HG03354 (cell line): Measurements from ENCODE around the gene MLPH.

Source experiments
- ATAC-seq: cut with Tn5 transposase; IDR thresholded peaks from one replicate; pipeline ENCODE4 v1.9.1; 2021; ENCODE audit warnings: mild to moderate bottlenecking; ENCODE audit not compliant: unreplicated experiment, poor library complexity, severe bottlenecking

MLPH gene

GRCh38 chr2:237486819-237487448 lies at the start of gene MLPH:
TSS of gene MLPH (plus strand) at chr2:237487251. CDS start at chr2:237493427, 6,176 bp downstream.
- no peak for ATAC-seq

DNA sequence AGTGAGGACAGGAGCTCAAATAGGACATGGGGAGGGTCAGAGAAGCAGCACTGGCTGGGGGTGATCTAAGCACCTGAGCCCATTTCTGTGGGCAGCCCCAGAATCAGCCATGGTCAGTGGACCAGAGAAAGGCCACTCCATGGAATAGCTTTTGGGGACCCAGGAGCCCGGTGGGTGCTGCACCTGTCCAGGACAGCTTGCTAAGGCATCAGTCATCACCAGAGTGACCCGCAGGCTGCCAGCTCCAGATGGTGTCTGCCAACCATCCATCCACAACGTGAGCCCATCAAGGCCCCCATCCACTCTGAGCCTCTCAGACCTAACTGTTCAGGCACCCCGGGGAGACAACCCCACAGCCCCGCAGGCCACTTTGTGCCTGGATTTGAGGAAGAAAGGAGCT lies 49.5 kb upstream of the MLPH start:
- ATAC-seq = no peak

GRCh38 chr2:237438080-237438940 lies 48.7 kb upstream of the MLPH start:
- no peak for ATAC-seq

GRCh38 chr2:237440819-237441281 lies 46.2 kb upstream of the MLPH start:
- no peak for ATAC-seq

DNA sequence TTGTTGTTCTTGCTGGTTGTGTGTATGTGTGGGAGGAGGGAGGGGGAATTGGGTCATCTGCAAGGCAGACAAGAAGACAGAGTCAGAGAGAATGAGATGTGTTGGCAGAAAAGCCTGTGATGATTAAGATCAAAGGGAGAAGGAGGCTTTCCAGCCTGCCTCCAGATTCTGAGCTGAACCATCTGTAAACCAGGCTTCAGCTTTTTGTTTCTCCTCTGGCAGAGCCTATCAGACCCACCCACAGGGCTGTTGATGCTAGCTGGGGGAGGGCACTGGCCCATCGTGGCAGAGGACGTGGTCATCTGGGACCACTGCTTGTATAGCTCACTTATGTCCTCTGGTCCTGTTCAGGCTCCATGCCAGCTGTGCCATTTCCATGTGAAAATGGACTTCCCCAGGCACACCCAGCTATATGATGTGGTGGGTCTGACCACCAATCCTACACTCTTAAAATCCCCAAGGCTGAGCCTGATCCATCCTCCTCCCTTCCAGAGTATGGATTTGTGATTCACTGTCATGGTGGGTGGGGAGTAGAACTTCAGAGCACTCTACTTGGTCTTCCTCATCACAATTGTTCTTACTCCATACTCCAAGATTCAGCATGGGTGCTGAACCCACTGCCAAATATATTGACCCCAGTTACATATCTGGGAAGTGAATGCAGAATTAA lies 45.3 kb upstream of the MLPH start:
- no peak for ATAC-seq

- ATAC-seq = no peak
Observed at GRCh38 chr2:237444071-237444470, 43.0 kb upstream of the MLPH start.

DNA sequence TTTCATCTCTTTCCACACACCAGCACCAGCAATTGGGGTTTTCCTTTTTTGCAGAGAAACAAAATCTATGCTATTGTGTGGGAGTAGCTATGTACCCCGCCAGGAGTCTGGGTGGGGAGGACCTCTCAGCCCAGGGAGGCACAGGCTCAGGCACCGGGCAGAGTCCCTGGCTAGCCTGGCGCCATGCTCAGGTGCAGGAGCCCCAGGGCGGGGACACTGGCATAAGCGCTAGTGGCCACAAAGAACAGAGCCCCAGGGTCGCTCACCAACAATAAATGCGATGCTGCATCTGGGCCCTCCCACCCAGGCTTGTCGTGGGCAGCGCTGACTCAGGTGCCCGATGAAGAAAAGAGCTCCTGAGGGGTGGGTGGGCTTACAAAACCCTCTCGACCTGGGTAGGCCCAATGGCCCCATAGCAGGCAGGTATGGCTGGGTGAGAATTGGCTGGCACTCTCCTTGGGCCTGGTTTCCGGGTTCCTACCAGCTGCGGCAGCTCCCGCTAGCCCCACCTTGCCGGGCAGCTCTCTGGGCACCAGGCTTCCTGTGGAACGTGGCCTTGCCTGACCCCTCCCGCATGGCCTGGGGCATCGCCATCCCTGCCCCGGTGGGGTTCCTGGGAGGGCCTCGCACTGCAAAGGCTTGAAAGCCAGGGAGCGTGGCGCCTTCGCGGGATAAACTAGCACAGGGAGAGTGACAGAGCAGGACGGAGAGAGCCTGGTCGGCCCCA lies 41.3 kb upstream of the MLPH start:
- no peak for ATAC-seq

DNA sequence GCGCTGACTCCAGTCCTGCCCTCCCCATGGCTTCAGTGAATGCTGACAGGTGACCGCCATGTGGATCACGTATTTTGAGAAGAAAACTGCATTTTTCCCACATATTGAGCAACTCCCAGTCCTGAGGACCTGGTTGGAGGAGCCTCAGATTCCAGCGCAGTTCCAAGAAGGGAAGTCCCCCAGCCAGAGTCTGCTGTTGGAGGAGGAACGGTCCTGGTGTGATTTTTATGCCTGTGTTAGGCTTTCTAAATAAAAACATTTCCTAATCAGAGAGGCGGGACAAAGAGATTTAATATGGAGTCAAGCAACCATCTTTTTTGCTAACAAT lies 40.7 kb upstream of the MLPH start:
- no peak for ATAC-seq

DNA sequence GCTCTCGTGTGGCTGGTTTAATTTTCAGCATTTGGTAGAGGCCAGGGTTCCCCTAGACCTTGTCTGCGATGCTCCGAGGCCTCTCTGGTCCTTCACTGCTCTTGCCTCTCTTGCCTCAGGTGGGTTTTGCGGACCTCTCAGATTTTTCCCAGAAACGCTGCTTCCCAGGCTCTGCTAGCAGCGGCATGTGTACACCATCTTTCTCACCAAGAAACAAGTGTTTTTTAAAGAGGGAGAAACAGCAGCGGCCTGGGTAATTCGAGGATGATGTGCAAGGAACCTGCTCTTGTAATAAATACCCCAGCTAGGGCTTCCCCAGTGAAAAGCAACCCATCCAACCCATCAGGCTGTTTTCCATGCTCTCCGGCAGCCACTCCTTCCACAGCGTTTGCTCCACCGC lies 39.6 kb upstream of the MLPH start:
- no peak for ATAC-seq

GRCh38 chr2:237448171-237448570 lies 38.9 kb upstream of the MLPH start:
- ATAC-seq = no peak

DNA sequence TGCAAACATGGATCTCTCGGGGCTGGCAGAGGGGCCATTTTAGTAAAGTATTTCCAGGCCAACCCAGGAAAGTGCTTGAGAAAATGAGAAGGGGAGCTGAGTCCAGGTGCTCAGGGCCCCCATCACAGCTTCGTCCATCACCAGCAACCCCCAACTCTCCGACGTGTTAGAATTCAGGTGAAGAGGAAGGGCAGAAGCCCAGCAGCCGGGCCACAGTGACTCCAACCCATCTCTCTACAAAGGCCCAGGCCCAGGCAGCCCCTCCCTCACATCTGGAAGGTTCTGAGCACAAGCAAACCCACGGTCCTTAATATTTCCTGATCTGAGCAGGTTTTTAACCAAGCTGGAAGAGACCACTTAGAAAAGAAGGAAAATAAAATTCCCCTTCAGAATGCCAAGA lies 38.4 kb upstream of the MLPH start:
- no peak for ATAC-seq

GRCh38 chr2:237449193-237449881 lies 37.7 kb upstream of the MLPH start:
- no peak for ATAC-seq

DNA sequence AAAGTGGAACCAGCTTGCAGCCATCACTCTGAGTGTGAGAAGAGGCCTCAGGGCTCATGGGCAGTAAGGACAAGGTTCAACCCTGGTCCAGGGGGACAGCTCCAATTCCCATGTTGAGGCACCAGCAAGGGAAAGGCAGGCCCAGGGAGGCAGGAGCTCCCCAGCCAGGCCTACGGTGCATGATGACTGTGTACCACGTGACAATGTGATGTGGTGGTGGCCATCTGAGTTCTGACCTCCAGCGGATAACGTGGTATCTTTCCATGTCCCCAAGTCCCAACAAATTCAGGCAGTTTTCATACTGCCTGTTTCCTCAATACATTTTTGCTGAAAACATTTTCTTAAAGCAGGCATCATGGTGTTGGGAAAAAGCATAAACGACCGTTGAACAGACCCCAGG lies 36.9 kb upstream of the MLPH start:
- no peak for ATAC-seq

GRCh38 chr2:237450583-237450982 lies 36.5 kb upstream of the MLPH start:
- no peak for ATAC-seq

DNA sequence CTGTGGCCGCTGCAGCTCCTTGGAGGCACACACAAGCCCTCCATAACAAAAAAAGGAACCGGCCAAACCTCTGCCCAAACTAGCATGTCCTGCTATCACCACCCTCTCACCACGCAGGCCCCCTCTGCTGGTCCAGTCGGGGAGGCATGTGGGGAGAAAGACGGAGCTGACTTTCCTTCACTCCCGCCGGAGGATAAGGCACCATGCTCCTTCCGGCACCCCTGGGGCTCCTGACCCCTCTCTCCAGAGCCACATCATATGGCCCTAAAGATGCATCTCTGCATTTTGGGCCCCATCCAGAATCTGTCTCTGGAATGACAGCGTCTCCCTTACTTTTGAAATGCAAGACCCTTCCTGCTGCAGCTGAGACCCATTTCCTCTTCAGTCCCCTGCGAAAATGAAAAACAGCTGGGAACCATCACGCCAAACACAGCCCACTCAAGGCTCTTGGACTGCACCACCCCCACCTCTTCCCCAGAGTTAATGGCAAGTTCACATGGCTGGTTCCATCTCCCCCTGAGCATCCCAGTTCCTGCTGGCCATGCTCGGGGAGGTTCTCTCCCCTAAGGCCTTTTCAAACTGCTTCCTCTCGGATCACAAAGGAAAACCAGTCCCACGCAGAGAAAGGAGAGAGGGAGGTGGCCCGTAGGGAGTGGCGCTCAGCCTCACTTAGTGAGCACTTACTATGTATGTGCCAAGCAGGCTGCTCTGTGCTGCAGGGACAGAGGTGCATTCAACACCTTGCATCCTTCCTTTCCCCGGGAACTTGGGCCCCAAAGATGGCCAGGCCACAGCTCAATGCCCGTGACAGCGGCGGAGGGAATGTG lies 35.2 kb upstream of the MLPH start:
- ATAC-seq = no peak

GRCh38 chr2:237452861-237453260 lies 34.2 kb upstream of the MLPH start:
- ATAC-seq = no peak

DNA sequence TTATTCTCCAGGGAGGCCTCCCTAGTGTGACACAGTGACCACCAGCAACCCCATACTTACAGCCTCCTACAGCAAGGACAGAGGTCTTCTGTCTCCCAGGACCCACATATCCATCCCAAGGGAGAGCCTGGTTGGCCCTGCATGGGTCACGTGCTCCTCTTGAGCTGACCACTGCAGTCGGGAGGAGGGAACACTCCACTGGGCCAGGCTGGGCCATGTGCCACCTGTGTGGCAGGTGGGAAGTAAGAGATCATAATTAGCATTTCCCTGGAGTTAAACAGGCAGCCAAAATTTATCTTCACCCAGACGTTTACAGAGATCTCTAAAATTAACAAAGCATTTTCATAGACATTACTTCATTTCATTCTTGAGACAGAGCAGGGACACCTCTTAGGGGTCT lies 33.4 kb upstream of the MLPH start:
- ATAC-seq = no peak

GRCh38 chr2:237455764-237456163 lies 31.3 kb upstream of the MLPH start:
- no peak for ATAC-seq
